ENCODE results near the gene PIGV. TPM values are rescaled to one million over a fixed set of nuclear protein-coding genes. Genes with fewer than 3 reads are reported as not detected.
"Not testable (repeated sequence)": the region's sequence is repeated elsewhere in the genome, so short reads cannot be mapped to it uniquely, and the experiment has no call there.

PIGV gene
- total and polyA plus RNA-seq, 5 donors = 3.9 to 7.3 (median 5.4) TPM

DNA sequence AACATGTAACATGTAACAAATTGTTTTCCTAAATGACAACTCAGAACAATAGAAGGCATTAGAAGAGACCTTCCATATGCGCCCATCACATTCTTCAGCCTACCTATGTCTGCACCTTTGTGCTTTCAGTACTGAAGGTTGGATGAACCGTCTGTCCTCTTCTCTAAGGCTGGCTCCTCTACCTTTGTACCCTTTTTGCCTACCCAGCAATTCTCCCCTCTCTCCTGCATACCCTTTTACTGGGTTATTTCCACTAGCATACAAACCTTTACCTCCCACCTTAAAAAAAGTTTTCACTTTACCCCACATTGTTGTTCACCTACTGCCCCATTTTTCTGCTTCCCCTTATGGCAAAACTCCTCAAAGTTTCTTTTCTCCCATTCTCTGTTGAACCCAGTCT lies 5.2 kb downstream of the PIGV start:
- H3K4me1 ChIP-seq (ENCODE audit: control insufficient read depth, insufficient read depth, low read length) = no peaks in the 10 kb centered on the region
- 92% methylated on average over 2 of the region's 2 CpGs for WGBS
- no peak for ATAC-seq
- H3K27ac ChIP-seq (ENCODE audit: low read length) = no peak overlapping the region
- intact Hi-C loops (cut with DNase I) = loop anchor here in 1 of 4 donors (5.0 kb wide), 1 partner anchor 191 kb away; no protein-coding TSS in a partner anchor
- no peaks in the 10 kb centered on the region for H3K9me3 ChIP-seq (ENCODE audit: control insufficient read depth, low read length)
- DNase-seq = no peak
- no peaks in the 10 kb centered on the region for H3K27me3 ChIP-seq (ENCODE audit: control insufficient read depth, insufficient read depth)
- no peak overlapping the region for H3K4me3 ChIP-seq (ENCODE audit: low read length)

- H3K4me1 ChIP-seq (ENCODE audit: control insufficient read depth, insufficient read depth, low read length) = peaks cover 6% of the 10 kb centered on the region
- H3K27ac ChIP-seq (ENCODE audit: low read length) = no peak overlapping the region
- no peaks in the 10 kb centered on the region for H3K27me3 ChIP-seq (ENCODE audit: control insufficient read depth, insufficient read depth)
- H3K4me3 ChIP-seq (ENCODE audit: low read length) = no peak overlapping the region
- no peak for DNase-seq
- intact Hi-C loops (cut with DNase I) = loop anchor here in 1 of 4 donors (5.0 kb wide), 1 partner anchor 192 kb away; no protein-coding TSS in a partner anchor
- no peak for ATAC-seq
- 84% methylated on average over 5 of the region's 5 CpGs for WGBS
- no peaks in the 10 kb centered on the region for H3K9me3 ChIP-seq (ENCODE audit: control insufficient read depth, low read length)
These were observed 6.6 kb downstream of the PIGV start for GRCh38 chr1:26794391-26794790.

DNA sequence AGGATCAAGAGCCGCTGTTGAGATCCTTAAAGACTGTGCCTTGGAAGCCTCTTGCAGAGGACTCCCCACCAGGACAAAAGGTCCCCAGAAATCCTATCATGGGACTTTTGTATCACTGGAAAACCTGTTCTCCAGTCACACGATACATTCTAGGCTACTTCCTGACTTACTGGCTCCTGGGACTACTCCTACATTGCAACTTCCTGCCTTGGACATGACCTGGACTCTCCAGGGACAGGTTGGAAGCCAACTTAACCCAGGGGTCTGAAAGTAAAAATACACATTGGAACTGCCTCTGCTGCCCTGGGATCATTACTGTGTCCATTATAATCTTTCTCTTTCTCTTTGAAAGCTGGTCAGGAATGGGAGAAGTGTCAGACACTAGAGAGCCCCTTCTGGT lies 9.9 kb downstream of the PIGV start:
- intact Hi-C loops (cut with DNase I) = no loop called here
- H3K4me1 ChIP-seq (ENCODE audit: control insufficient read depth, insufficient read depth, low read length) = peaks cover 12% of the 10 kb centered on the region
- no peaks in the 10 kb centered on the region for H3K27me3 ChIP-seq (ENCODE audit: control insufficient read depth, insufficient read depth)
- ATAC-seq = peak in 1 of 2 donors; percentile 45
- H3K9me3 ChIP-seq (ENCODE audit: control insufficient read depth, low read length) = no peaks in the 10 kb centered on the region
- no peak overlapping the region for H3K4me3 ChIP-seq (ENCODE audit: low read length)
- no peak for DNase-seq
- peak overlapping the region; percentile 47 for H3K27ac ChIP-seq (ENCODE audit: low read length)
- WGBS = 63% methylated on average over 2 of the region's 2 CpGs

- ATAC-seq (peak; percentile 88 to 94), DNase-seq (peak; percentile 75 to 87 (median 85))
- Histone ChIP-seq H3K9me3 (ENCODE audit: control insufficient read depth, low read length) (no peaks in the 10 kb centered on the region), H3K4me3 (ENCODE audit: low read length) (no peak overlapping the region), H3K27me3 (ENCODE audit: control insufficient read depth, insufficient read depth) (no peaks in the 10 kb centered on the region), H3K27ac (ENCODE audit: low read length) (peak overlapping the region; percentile 98), H3K4me1 (ENCODE audit: control insufficient read depth, insufficient read depth, low read length) (peaks cover 12% of the 10 kb centered on the region)
- 16% methylated on average over 5 of the region's 5 CpGs for WGBS
- intact Hi-C loops (cut with DNase I) = no loop called here
These were observed 11.9 kb downstream of the PIGV start for GRCh38 chr1:26799479-26800142.

GRCh38 chr1:26803932-26804331 lies 16.2 kb downstream of the PIGV start:
- WGBS = 97% methylated on average over 29 of the region's 36 CpGs
- DNase-seq = peak in 1 of 3 donors; percentile 66

GRCh38 chr1:26810105-26810504 lies 22.4 kb downstream of the PIGV start:
- H3K27me3 ChIP-seq (ENCODE audit: control insufficient read depth, insufficient read depth); H3K27ac ChIP-seq (ENCODE audit: low read length); H3K4me1 ChIP-seq (ENCODE audit: control insufficient read depth, insufficient read depth, low read length); H3K9me3 ChIP-seq (ENCODE audit: control insufficient read depth, low read length); H3K4me3 ChIP-seq (ENCODE audit: low read length): not testable (repeated sequence)
- 54% methylated on average over 11 of the region's 11 CpGs for WGBS
- peak; percentile 57 to 72 for ATAC-seq
- DNase-seq = peak; percentile 62 to 75 (median 74)
- intact Hi-C loops (cut with DNase I) = loop anchor here in 3 of 4 donors (5.0 to 10.0 kb wide), 2 partner anchors 65 to 67 kb away; no protein-coding TSS in a partner anchor

More at GRCh38 chr1:26803932-26804331, 16.2 kb downstream of the PIGV start:
- intact Hi-C loops (cut with DNase I); ATAC-seq; H3K27ac ChIP-seq (ENCODE audit: low read length); H3K4me3 ChIP-seq (ENCODE audit: low read length); H3K27me3 ChIP-seq (ENCODE audit: control insufficient read depth, insufficient read depth); H3K9me3 ChIP-seq (ENCODE audit: control insufficient read depth, low read length): not testable (repeated sequence)
- H3K4me1 ChIP-seq (ENCODE audit: control insufficient read depth, insufficient read depth, low read length) = peaks cover 12% of the 10 kb centered on the region

- intact Hi-C loops (cut with DNase I) = loop anchor here in 3 of 4 donors (5.0 to 10.0 kb wide), 2 partner anchors 64 to 66 kb away; no protein-coding TSS in a partner anchor
- ATAC-seq (no peak), DNase-seq (no peak)
- peaks cover under 1% of the 10 kb centered on the region for H3K4me1 ChIP-seq (ENCODE audit: control insufficient read depth, insufficient read depth, low read length)
- no peaks in the 10 kb centered on the region for H3K27me3 ChIP-seq (ENCODE audit: control insufficient read depth, insufficient read depth)
- H3K27ac ChIP-seq (ENCODE audit: low read length) = no peak overlapping the region
- 73% methylated on average over 4 of the region's 4 CpGs for WGBS
- H3K9me3 ChIP-seq (ENCODE audit: control insufficient read depth, low read length) = no peaks in the 10 kb centered on the region
- no peak overlapping the region for H3K4me3 ChIP-seq (ENCODE audit: low read length)
These were observed 23.3 kb downstream of the PIGV start for GRCh38 chr1:26811057-26811456.

GRCh38 chr1:26811708-26812107 lies 24.0 kb downstream of the PIGV start:
- intact Hi-C loops (cut with DNase I) = loop anchor here in 3 of 4 donors (5.0 to 10.0 kb wide), 2 partner anchors 63 to 66 kb away; no protein-coding TSS in a partner anchor

GRCh38 chr1:26814377-26814776 lies 26.6 kb downstream of the PIGV start:
- Histone ChIP-seq H3K9me3 (ENCODE audit: control insufficient read depth, low read length) (no peaks in the 10 kb centered on the region), H3K27me3 (ENCODE audit: control insufficient read depth, insufficient read depth) (no peaks in the 10 kb centered on the region), H3K27ac (ENCODE audit: low read length) (no peak overlapping the region), H3K4me3 (ENCODE audit: low read length) (no peak overlapping the region), H3K4me1 (ENCODE audit: control insufficient read depth, insufficient read depth, low read length) (no peaks in the 10 kb centered on the region)
- ATAC-seq = no peak
- WGBS = 79% methylated on average over 2 of the region's 2 CpGs
- intact Hi-C loops (cut with DNase I) = loop anchor here in 3 of 4 donors (5.0 to 10.0 kb wide), 2 partner anchors 60 to 63 kb away; no protein-coding TSS in a partner anchor
- no peak for DNase-seq

More at GRCh38 chr1:26811708-26812107, 24.0 kb downstream of the PIGV start:
- DNase-seq (no peak), ATAC-seq (no peak)
- Histone ChIP-seq H3K27me3 (ENCODE audit: control insufficient read depth, insufficient read depth) (no peaks in the 10 kb centered on the region), H3K4me3 (ENCODE audit: low read length) (no peak overlapping the region), H3K27ac (ENCODE audit: low read length) (no peak overlapping the region), H3K9me3 (ENCODE audit: control insufficient read depth, low read length) (no peaks in the 10 kb centered on the region), H3K4me1 (ENCODE audit: control insufficient read depth, insufficient read depth, low read length) (no peaks in the 10 kb centered on the region)

DNA sequence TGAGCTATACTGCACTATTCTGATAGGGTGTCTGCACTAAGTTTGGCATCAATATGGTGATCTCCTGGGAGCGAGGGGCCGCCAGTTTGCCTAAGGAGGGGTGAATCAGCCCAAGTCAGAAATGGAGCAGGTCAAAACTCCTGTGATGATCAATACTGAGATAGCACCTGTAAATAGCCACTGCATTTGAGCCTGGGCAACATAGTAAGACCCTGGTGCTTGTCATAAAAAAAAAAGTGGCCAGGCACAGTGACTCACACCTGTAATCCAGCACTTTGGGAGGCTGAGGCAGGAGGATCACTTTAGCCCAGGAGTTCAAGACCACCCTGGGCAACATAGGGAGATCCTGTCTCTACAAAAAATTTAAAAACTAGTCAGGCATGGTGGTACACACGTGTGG lies 27.1 kb downstream of the PIGV start:
- intact Hi-C loops (cut with DNase I) = loop anchor here in 3 of 4 donors (5.0 to 10.0 kb wide), 2 partner anchors 60 to 62 kb away; no protein-coding TSS in a partner anchor
- H3K27ac ChIP-seq (ENCODE audit: low read length) = no peak overlapping the region
- H3K9me3 ChIP-seq (ENCODE audit: control insufficient read depth, low read length) = no peaks in the 10 kb centered on the region
- no peak overlapping the region for H3K4me3 ChIP-seq (ENCODE audit: low read length)
- ATAC-seq (no peak), DNase-seq (no peak)
- no peaks in the 10 kb centered on the region for H3K4me1 ChIP-seq (ENCODE audit: control insufficient read depth, insufficient read depth, low read length)
- WGBS = 90% methylated on average over 3 of the region's 3 CpGs
- no peaks in the 10 kb centered on the region for H3K27me3 ChIP-seq (ENCODE audit: control insufficient read depth, insufficient read depth)

DNA sequence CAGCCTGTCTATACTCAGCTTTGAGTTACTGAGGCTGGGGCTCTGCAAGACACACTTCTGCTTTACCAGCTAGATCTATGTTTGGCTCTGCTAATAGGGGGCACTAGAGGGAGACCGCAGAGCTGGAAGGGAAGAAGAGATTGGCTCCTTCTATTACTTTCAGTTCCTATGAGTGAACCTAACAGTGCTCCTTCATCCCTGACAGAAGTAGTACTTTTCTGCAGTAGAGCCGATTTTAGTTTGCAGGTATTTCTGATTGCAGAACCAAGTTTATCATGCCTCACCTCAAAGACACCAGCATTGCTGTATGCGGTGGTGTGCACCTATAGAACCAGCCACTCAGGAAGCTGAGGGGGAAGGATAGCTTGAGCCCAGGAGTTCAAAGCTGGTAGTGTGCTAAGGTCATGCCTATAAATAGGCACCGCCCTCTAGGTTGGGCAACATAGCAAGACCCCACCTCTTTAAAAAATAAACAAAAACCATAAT lies 33.1 kb downstream of the PIGV start:
- Histone ChIP-seq H3K27me3 (ENCODE audit: control insufficient read depth, insufficient read depth) (no peaks in the 10 kb centered on the region), H3K27ac (ENCODE audit: low read length) (no peak overlapping the region), H3K4me1 (ENCODE audit: control insufficient read depth, insufficient read depth, low read length) (no peaks in the 10 kb centered on the region), H3K9me3 (ENCODE audit: control insufficient read depth, low read length) (no peaks in the 10 kb centered on the region), H3K4me3 (ENCODE audit: low read length) (no peak overlapping the region)
- WGBS = 76% methylated on average over 4 of the region's 4 CpGs
- DNase-seq (no peak), ATAC-seq (peak; percentile 36 to 54)
- intact Hi-C loops (cut with DNase I) = no loop called here
